Coronary artery (tissue), 2 donors: ENCODE data around the gene NAT14.
A peak's percentile ranks its signal among the peaks of the same experiment; 100 is the strongest.

Experiments
- DNase-seq: peaks from one replicate; pipeline ENCODE4 v3.0.0-alpha.2; 2017; ENCODE audit warnings: low spot score
- H3K27ac ChIP-seq, 2 donors: fragments of 200-600 bp; sonication (generic); one replicate each; pipeline ENCODE4 v1.5.1; 2016 to 2019
- H3K4me3 ChIP-seq: fragments of 200-600 bp; sonication (generic); 2 replicates; pipeline ENCODE4 v1.5.1; 2016; ENCODE audit warnings: mild to moderate bottlenecking, moderate library complexity
- CTCF ChIP-seq: fragments of 200-600 bp; sonication (generic); IDR thresholded peaks from one replicate; pipeline ENCODE4 v1.5.1; 2019; ENCODE audit warnings: antibody characterized with exemption

NAT14 gene

GRCh38 chr19:55478364-55478763, 6.6 kb upstream of the NAT14 start:
- Histone ChIP-seq H3K4me3 (peak overlapping the region; percentile 83), H3K27ac (no peak overlapping the region)
- TF ChIP-seq CTCF: no peak
- DNase-seq: no peak

- no peak for DNase-seq
- no peak for TF ChIP-seq CTCF
- Histone ChIP-seq H3K27ac (no peak overlapping the region), H3K4me3 (no peak overlapping the region)
These were observed 5.9 kb upstream of the NAT14 start for GRCh38 chr19:55479045-55479444.

- TF ChIP-seq CTCF: no peak
- Histone ChIP-seq H3K27ac (no peak overlapping the region), H3K4me3 (no peak overlapping the region)
- no peak for DNase-seq
These were observed 5.3 kb upstream of the NAT14 start for GRCh38 chr19:55479451-55480230.

GRCh38 chr19:55481148-55481793, 3.7 kb upstream of the NAT14 start:
- no peak for DNase-seq
- TF ChIP-seq CTCF: no peak
- no peak overlapping the region for H3K4me3 ChIP-seq
- no peak overlapping the region for H3K27ac ChIP-seq

- Histone ChIP-seq H3K4me3 (no peak overlapping the region), H3K27ac (no peak overlapping the region)
- TF ChIP-seq CTCF: no peak
- DNase-seq: no peak
These were observed 3.2 kb upstream of the NAT14 start for GRCh38 chr19:55481794-55482155.

GRCh38 chr19:55482156-55482961, 2.6 kb upstream of the NAT14 start:
- no peak for TF ChIP-seq CTCF
- H3K4me3 ChIP-seq: no peak overlapping the region
- DNase-seq: no peak
- no peak overlapping the region for H3K27ac ChIP-seq
